Stimulated activated CD4-positive, alpha-beta T cell treated with anti-CD3 and anti-CD28 coated beads, Interleukin-2, amount 100 ng/mL, for 4 hours (primary cell): ENCODE results near the gene SPACA6.
A peak's percentile ranks its signal among the peaks of the same experiment; 100 is the strongest.
"Not testable (repeated sequence)": the region's sequence is repeated elsewhere in the genome, so short reads cannot be mapped to it uniquely, and the experiment has no call there.

Experiments used
- DNase-seq: peaks from one replicate; pipeline ENCODE4 v3.0.0-alpha.2; 2020; ENCODE audit warnings: low read depth

The SPACA6 gene

GRCh38 chr19:51693260-51693659 is at the start of gene SPACA6:
TSS of gene SPACA6 (plus strand) at chr19:51693330. CDS start at chr19:51693527, 197 bp downstream.
- no peak for DNase-seq

GRCh38 chr19:51644636-51645271 is 48.4 kb upstream of the SPACA6 start:
- no peak for DNase-seq

GRCh38 chr19:51646730-51647129 is 46.4 kb upstream of the SPACA6 start, which contains the start of gene SIGLEC14:
TSS of gene SIGLEC14 (minus strand) at chr19:51646825. CDS start at chr19:51646759, 66 bp downstream.
- DNase-seq, result not testable (repeated sequence)

GRCh38 chr19:51647318-51647717 is 45.8 kb upstream of the SPACA6 start:
- DNase-seq, result no peak

- no peak for DNase-seq
These were observed 41.8 kb upstream of the SPACA6 start for GRCh38 chr19:51651216-51651846.

GRCh38 chr19:51652266-51652665 is 40.9 kb upstream of the SPACA6 start:
- DNase-seq, result no peak

GRCh38 chr19:51653162-51653561 is 40.0 kb upstream of the SPACA6 start:
- DNase-seq, result no peak

- DNase-seq, result no peak
These were observed 38.3 kb upstream of the SPACA6 start for GRCh38 chr19:51654783-51655182.

- peak; percentile 33 for DNase-seq
These were observed 32.0 kb upstream of the SPACA6 start for GRCh38 chr19:51660975-51661600.

- DNase-seq, result no peak
These were observed 29.5 kb upstream of the SPACA6 start for GRCh38 chr19:51663650-51664049.

GRCh38 chr19:51664131-51664530 is 29.0 kb upstream of the SPACA6 start:
- DNase-seq, result no peak

- no peak for DNase-seq
These were observed 28.1 kb upstream of the SPACA6 start for GRCh38 chr19:51664997-51665396.

GRCh38 chr19:51668216-51668615 is 24.9 kb upstream of the SPACA6 start:
- DNase-seq, result no peak

- DNase-seq, result not testable (repeated sequence)
These were observed 17.1 kb upstream of the SPACA6 start for GRCh38 chr19:51675911-51676565.

GRCh38 chr19:51676566-51677083 is 16.5 kb upstream of the SPACA6 start:
- no peak for DNase-seq

GRCh38 chr19:51680474-51680873 is 12.7 kb upstream of the SPACA6 start:
- no peak for DNase-seq

GRCh38 chr19:51681286-51681941 is 11.7 kb upstream of the SPACA6 start:
- DNase-seq, result no peak

GRCh38 chr19:51686171-51686570 is 7.0 kb upstream of the SPACA6 start:
- no peak for DNase-seq

- DNase-seq, result no peak
These were observed 5.1 kb upstream of the SPACA6 start for GRCh38 chr19:51687791-51688670.

- no peak for DNase-seq
These were observed 4.2 kb upstream of the SPACA6 start for GRCh38 chr19:51688671-51689571.
